Tracheal epithelial cell (primary cell): ENCODE results near the gene MSGN1. TPM values are rescaled to one million over a fixed set of nuclear protein-coding genes. Genes with fewer than 3 reads are reported as not detected.

ENCODE experiments used
- total RNA-seq: library from RNA; depleted of rRNA; stranded (reverse); fragments of >200 nt; gene quantifications from 2 replicates; pipeline ENCODE4 v1.2.1, GENCODE V29; 2014

The MSGN1 gene
- total RNA-seq = not detected in 2 replicates

DNA sequence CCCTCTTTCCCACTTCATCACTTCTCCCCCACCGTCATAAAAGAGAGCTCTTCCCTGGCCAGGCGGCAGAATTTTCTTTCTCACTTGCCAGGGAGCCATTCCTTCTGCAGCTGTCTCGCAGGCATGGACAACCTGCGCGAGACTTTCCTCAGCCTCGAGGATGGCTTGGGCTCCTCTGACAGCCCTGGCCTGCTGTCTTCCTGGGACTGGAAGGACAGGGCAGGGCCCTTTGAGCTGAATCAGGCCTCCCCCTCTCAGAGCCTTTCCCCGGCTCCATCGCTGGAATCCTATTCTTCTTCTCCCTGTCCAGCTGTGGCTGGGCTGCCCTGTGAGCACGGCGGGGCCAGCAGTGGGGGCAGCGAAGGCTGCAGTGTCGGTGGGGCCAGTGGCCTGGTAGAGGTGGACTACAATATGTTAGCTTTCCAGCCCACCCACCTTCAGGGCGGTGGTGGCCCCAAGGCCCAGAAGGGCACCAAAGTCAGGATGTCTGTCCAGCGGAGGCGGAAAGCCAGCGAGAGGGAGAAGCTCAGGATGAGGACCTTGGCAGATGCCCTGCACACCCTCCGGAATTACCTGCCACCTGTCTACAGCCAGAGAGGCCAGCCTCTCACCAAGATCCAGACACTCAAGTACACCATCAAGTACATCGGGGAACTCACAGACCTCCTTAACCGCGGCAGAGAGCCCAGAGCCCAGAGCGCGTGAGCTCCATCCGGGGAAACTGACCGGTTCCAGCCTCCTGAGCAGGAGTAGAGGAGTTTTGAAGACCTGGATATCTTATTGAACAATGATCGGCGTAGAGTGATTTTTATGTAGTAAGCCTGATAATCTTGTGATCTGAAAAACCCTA, at the start of gene MSGN1:
TSS of gene MSGN1 (plus strand) at position 65 of the 850 bp plus-strand sequence. CDS start at position 124, 59 bp downstream.

Other genes starting within 250 kb of the MSGN1 start
- gene SMC6, start 62.6 kb upstream of the MSGN1 start, total RNA-seq = 20.0 TPM in 2 replicates
- gene GEN1, start 62.3 kb upstream of the MSGN1 start, total RNA-seq = 2.4 and 5.5 TPM in 2 replicates
- gene KCNS3, start 62.2 kb downstream of the MSGN1 start, total RNA-seq = 3.0 and 20.2 TPM in 2 replicates